ENCODE results near the gene BCAS1. TPM values are rescaled to one million over a fixed set of nuclear protein-coding genes. Genes with fewer than 3 reads are reported as not detected.

BCAS1 gene
- total and polyA plus RNA-seq, 3 donors from 2014 or later: 2.4 to 8.8 (median 3.3) TPM

- TF ChIP-seq POLR2A (IDR thresholded peaks at IDR 0.05) (no peak), CTCF (IDR thresholded peaks at IDR 0.05) (no peak)
- Histone ChIP-seq H3K4me1 (no peaks in the 10 kb centered on the region), H3K4me3 (no peak overlapping the region), H3K27ac (no peak overlapping the region), H3K27me3 (no peaks in the 10 kb centered on the region), H3K36me3 (ENCODE audit: low read depth, missing control alignments) (no peaks in the 10 kb centered on the region), H3K9me3 (no peaks in the 10 kb centered on the region)
- intact Hi-C loops (cut with DNase I; ENCODE audit: low total_unique reads): loop anchor here (10.0 kb wide), 1 partner anchor 545 kb away; no protein-coding TSS in a partner anchor
- WGBS, 2 donors: 86 to 100% methylated on average over 2 to 3 of the region's 3 CpGs
- no peak for DNase-seq
Observed at GRCh38 chr20:54099894-54100293, 29.5 kb upstream of the BCAS1 start.

GRCh38 chr20:54098047-54098446 is 27.7 kb upstream of the BCAS1 start:
- 75 to 82% methylated on average over 3 of the region's 3 CpGs for WGBS, 2 donors
- Histone ChIP-seq H3K9me3 (no peaks in the 10 kb centered on the region), H3K4me3 (no peak overlapping the region), H3K27ac (no peak overlapping the region), H3K27me3 (no peaks in the 10 kb centered on the region), H3K36me3 (ENCODE audit: low read depth, missing control alignments) (no peaks in the 10 kb centered on the region), H3K4me1 (no peaks in the 10 kb centered on the region)
- TF ChIP-seq CTCF (IDR thresholded peaks at IDR 0.05): no peak
- intact Hi-C loops (cut with DNase I; ENCODE audit: low total_unique reads): loop anchor here (10.0 kb wide), 1 partner anchor 547 kb away; no protein-coding TSS in a partner anchor
- DNase-seq: no peak

DNA sequence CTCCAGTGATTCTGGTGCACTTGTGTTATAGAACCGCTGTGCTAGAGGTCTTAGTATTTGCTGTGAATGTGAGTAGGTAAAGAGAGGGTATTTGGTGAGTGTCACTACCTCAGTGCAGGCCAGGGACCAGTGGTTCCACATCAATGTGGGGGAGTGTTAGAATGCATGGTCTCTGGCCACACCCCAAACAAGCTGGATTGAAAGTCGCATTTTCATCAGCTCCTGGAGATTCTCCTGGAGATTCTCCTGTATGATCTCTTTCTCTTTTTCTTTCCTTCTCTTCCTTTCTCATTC is 26.8 kb upstream of the BCAS1 start:
- 76 to 77% methylated on average over 2 of the region's 2 CpGs for WGBS, 2 donors
- TF ChIP-seq CTCF (IDR thresholded peaks at IDR 0.05): no peak
- TF ChIP-seq POLR2A (IDR thresholded peaks at IDR 0.05): no peak

GRCh38 chr20:54095824-54096223 is 25.4 kb upstream of the BCAS1 start:
- no peak overlapping the region for H3K27ac ChIP-seq
- no peak for TF ChIP-seq POLR2A (IDR thresholded peaks at IDR 0.05)
- no peak for TF ChIP-seq CTCF (IDR thresholded peaks at IDR 0.05)
- no peaks in the 10 kb centered on the region for H3K36me3 ChIP-seq (ENCODE audit: low read depth, missing control alignments)
- no peak overlapping the region for H3K4me3 ChIP-seq
- H3K27me3 ChIP-seq: no peaks in the 10 kb centered on the region
- no peak for DNase-seq
- no peaks in the 10 kb centered on the region for H3K9me3 ChIP-seq
- no peaks in the 10 kb centered on the region for H3K4me1 ChIP-seq
- 88 to 96% methylated on average over 1 of the region's 1 CpG for WGBS, 2 donors
- intact Hi-C loops (cut with DNase I; ENCODE audit: low total_unique reads): loop anchor here (10.0 kb wide), 1 partner anchor 549 kb away; no protein-coding TSS in a partner anchor

More for the DNA sequence above, 26.8 kb upstream of the BCAS1 start:
- intact Hi-C loops (cut with DNase I; ENCODE audit: low total_unique reads): loop anchor here (10.0 kb wide), 1 partner anchor 548 kb away; no protein-coding TSS in a partner anchor
- Histone ChIP-seq H3K4me3 (no peak overlapping the region), H3K4me1 (no peaks in the 10 kb centered on the region), H3K27me3 (no peaks in the 10 kb centered on the region), H3K9me3 (no peaks in the 10 kb centered on the region), H3K27ac (no peak overlapping the region), H3K36me3 (ENCODE audit: low read depth, missing control alignments) (no peaks in the 10 kb centered on the region)
- DNase-seq: no peak

- Histone ChIP-seq H3K9me3 (no peaks in the 10 kb centered on the region), H3K36me3 (ENCODE audit: low read depth, missing control alignments) (no peaks in the 10 kb centered on the region), H3K27ac (no peak overlapping the region), H3K4me1 (no peaks in the 10 kb centered on the region), H3K4me3 (no peak overlapping the region), H3K27me3 (no peaks in the 10 kb centered on the region)
- no peak for TF ChIP-seq CTCF (IDR thresholded peaks at IDR 0.05)
- intact Hi-C loops (cut with DNase I; ENCODE audit: low total_unique reads): loop anchor here (10.0 kb wide), 1 partner anchor 551 kb away; no protein-coding TSS in a partner anchor
- WGBS, 2 donors: 72 to 73% methylated on average over 5 of the region's 5 CpGs
- no peak for DNase-seq
Observed at GRCh38 chr20:54094268-54094580, 23.8 kb upstream of the BCAS1 start.
